Mononuclear cell (primary cell): ENCODE measurements around the gene VAMP5. TPM values are rescaled to one million over a fixed set of nuclear protein-coding genes. Genes with fewer than 3 reads are reported as not detected.
"Not testable (repeated sequence)": the region's sequence is repeated elsewhere in the genome, so short reads cannot be mapped to it uniquely, and the experiment has no call there.

Source experiments
- H3K27me3 ChIP-seq: 2 replicates; pipeline ENCODE4 v1.6.0; 2011; ENCODE audit warnings: low read length, control low read depth; ENCODE audit not compliant: insufficient read depth
- H3K4me1 ChIP-seq: 2 replicates; pipeline ENCODE4 v1.5.1; 2011; ENCODE audit warnings: mild to moderate bottlenecking, low read length, control low read depth; ENCODE audit not compliant: insufficient read depth
- H3K4me3 ChIP-seq: 2 replicates; pipeline ENCODE4 v1.5.1; 2011; ENCODE audit warnings: mild to moderate bottlenecking, low read length, moderate library complexity
- H3K9me3 ChIP-seq: 2 replicates; pipeline ENCODE4 v1.5.1; 2011; ENCODE audit warnings: low read depth, mild to moderate bottlenecking, control low read depth, low read length
- total RNA-seq: library from RNA; depleted of rRNA; stranded (reverse); fragments of >200 nt; gene quantifications from one replicate; pipeline ENCODE4 v1.2.3, GENCODE V29; 2012

VAMP5 gene
- total RNA-seq, 1 donor, result 8.9 TPM

DNA sequence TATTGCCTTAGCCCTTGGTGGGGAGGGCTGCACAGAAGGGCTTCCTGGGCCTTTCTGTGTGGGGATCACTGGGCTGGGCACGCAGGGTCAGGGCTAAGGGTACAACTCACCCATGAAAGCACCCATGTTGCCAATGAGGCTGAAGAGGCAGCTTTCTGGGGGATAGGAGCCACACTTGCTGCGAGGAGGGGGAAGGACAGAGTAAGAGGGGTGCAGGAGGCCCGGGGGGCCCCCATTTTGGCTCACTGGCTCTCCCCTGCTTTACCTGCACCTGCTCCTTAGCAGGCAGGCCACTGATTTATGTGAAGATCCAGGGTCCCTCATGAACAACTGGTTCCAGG is 16.0 kb downstream of the VAMP5 start:
- Histone ChIP-seq H3K9me3 (no peaks in the 10 kb centered on the region), H3K4me1 (peaks cover 49% of the 10 kb centered on the region), H3K4me3 (no peak overlapping the region), H3K27me3 (no peaks in the 10 kb centered on the region)

DNA sequence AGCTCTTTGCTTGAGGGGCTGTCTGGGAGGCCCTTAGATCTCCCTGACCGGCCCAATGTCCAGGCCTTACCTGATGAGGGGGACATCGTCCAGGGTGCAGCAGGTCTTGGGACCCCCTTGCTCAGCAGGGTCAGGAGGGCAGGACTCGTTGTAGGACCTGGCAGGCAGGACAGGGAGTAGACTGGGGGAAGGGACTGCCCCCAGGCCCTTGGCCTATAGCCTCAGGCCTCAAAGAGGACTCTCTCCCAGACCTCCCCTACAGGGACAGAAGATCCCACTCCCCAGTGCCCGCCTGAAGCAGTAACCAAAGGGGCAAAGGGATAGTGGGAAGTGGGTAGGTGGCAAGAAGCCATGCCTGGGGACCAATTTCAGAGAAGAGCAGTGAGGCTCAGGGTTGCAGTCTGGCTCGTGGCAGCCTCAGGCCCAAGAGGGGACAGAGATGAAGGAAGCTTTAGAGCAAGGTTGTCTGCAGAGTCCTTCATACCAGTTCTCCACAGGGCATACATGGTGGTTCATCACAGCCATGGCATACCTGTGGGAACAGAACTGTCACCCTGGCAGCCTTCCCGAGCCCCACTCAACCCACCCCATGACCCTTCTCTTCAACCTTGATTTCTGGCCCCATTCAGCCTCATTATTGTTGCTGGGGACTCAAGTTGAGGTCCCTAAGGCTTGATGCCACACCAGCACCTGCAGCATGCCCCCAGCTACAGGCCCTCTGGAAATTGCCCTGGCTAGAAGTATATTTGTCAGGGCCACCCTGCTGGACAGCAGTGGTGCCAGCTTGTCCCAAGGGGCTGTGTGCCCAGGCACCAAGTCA is 16.9 kb downstream of the VAMP5 start:
- Histone ChIP-seq H3K9me3 (no peaks in the 10 kb centered on the region), H3K4me1 (peaks cover 52% of the 10 kb centered on the region), H3K27me3 (no peaks in the 10 kb centered on the region), H3K4me3 (no peak overlapping the region)

DNA sequence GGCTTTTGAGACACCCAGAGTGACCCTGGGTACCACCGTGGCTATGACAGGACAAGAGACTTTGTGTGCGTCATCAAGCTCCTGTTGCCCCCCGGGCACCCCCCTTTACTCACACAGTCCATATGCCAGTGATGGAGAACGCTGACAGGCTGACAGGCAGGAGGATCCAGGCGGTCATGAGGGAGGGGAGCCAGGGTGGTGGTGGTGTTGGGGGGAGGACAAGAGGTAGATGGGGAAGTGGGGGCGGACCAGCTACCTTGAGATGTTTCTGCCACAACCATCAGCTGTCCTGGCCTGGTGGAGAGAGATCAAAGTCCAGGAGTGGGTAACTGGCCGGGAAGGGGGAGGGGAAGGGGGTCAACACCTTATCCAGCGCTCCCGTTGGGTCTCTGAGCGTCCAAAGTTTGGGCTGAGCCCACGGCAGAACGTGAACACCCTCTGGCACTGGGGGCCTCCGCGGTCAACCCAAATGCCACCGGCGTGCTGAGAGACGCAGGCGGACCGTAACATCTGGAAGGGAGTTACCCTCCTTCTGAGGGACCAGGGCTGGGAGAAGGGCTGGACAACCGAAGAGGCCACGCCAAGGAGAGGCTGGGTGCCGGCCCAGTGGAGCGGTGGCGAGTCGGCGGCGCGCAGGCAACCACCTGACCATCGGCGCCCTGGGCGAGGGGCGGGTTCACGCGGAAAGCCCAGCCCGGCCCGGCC is 17.7 kb downstream of the VAMP5 start:
- H3K27me3 ChIP-seq, result no peaks in the 10 kb centered on the region
- H3K4me3 ChIP-seq, result peak overlapping the region; percentile 83
- peaks cover 48% of the 10 kb centered on the region for H3K4me1 ChIP-seq
- no peaks in the 10 kb centered on the region for H3K9me3 ChIP-seq

DNA sequence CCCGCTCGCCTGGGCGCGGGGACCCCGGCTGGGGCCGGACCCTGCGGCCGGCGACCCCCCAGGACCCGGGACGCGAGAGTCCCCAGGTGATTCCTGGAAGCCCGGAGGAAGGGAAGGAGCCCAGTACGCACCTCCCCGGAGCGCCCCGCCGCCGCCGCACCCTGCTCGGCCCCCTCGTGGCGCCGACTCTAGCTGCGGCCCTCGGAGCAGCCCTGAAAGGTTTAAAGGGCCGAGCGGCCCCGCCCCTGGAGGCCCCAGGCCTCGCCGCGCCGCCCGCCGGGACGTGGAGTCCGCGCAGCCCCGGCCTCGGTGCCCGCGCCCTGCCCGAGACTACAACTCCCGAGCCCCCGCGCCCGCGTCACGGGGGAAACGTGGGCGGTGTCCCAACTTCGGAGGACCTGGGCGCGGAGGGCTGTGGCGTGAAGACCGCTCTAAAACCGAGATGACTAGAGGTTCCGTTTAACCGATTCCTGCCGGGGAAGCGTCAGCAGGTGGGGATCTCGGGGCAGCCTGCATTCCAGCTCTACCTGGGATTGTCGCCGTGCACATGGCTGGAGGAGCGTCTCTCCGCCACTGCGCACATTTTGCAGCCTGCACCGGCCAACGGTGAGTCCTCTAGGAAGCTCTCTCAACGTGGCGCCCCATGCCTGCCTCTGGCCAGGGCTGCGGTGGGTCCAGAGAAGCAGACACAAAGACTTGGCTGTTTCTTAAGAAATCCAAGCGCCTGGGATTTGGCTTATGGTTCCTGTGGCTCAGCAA is 18.4 kb downstream of the VAMP5 start, which contains the start of gene TMEM150A:
TMEM150A (minus strand) TSS at position 223 of the 759 bp plus-strand sequence. CDS start 750 bp downstream, outside the sequence.
- Histone ChIP-seq H3K4me1 (peaks cover 44% of the 10 kb centered on the region), H3K4me3 (peak within 1 kb of the TSS; percentile 83), H3K27me3 (no peaks in the 10 kb centered on the region), H3K9me3 (no peaks in the 10 kb centered on the region)

DNA sequence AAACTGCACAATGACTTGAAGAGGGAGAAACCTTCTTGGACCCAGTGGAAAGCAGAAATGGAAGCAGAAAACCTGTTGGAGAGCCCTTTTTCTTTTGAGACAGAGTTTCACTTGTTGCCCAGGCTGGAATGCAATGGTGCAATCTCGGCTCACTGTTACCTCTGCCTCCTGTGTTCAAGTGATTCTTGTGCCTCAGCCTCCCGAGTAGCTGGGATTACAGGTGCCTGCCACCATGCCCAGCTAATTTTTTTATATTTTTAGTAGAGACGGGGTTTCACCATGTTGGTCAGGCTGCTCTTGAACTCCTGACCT is 19.9 kb downstream of the VAMP5 start:
- not testable (repeated sequence) for H3K9me3 ChIP-seq, H3K4me3 ChIP-seq, H3K27me3 ChIP-seq
- H3K4me1 ChIP-seq, result peaks cover 46% of the 10 kb centered on the region

DNA sequence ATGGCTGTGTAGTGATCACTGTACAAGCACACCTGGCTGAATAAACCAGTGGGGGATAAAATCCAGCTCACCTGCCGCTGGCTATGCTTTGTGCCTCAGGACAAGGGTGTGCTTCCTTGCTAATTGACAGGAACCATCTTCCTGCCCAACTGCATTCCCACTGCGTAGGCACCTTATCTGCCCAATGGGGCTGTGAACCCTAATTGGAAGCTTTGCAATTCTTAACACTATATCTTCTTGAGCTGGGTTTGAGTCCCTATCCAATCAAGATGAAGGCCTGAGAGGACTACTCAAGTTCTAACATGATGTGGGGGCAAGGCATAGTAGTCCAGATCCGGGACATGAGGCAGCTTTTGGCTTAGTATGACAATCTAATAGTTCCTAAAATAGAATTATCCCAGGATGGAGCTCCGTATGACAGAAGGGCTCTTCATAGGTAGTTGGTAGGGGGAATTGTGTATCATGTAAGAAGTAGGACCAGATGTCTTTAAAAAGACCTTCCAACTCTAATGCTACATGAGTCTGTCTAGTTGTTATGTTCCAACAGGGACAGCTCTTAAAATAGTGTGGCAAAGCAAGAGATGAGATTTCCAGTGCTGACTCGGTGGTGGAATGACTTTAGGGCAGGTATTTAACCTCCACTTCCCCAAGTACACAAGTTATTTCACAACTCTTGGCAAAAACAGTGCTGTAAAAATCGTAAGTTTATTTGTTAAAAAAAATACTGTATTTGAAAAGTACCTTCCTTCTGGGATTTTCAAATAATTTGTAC is 20.5 kb downstream of the VAMP5 start:
- Histone ChIP-seq H3K27me3 (no peaks in the 10 kb centered on the region), H3K9me3 (no peaks in the 10 kb centered on the region), H3K4me1 (peaks cover 50% of the 10 kb centered on the region), H3K4me3 (no peak overlapping the region)

DNA sequence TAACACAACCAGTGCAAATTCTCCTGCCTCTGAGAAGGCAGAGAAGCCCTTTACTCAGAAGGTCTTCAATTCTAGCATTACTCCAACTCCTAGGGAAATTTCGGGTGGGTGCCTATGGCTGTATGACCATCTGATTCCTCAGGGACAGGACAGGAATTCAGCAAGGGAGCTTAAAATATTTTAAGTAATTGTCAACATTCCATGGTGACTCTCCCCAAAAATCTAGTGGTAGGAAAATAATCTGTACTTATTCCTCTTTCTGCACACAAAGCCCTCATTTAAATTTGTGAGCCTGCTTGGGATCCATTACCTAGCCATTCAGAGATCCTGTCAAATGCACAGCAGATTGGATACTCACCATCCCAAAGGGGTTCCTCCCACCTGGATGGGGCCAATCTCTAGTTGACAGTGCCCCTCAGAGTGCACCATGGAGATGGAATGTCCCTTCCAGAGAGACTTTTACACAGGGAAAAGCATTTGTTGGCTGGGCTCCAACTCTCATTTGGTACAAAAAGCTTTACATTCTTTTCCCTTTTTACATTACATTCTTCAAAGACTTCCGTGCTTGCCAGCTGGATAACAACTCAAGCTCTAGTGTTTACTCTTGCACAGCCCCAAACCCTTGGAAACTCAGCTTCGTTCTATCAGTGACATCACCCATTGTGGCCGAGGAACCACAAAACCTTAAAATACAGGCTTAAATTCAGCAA is 21.3 kb downstream of the VAMP5 start:
- Histone ChIP-seq H3K9me3 (no peaks in the 10 kb centered on the region), H3K4me1 (peaks cover 57% of the 10 kb centered on the region), H3K4me3 (no peak overlapping the region), H3K27me3 (no peaks in the 10 kb centered on the region)

DNA sequence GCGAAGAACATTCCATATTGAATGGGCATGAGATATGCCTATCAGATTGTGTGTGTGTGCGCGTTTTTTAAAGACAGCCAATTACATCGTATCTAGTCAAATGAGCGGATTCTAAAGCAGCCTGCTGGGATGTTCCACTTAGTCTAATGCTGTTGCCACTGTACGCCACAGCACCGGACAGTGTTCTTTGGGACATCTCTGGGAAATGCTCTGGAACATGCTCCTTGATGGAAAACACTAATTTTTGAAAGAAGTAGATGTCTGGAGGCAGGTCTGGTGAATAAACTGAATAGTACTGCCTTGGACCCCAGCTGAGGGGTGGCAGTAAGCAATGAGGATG is 21.9 kb downstream of the VAMP5 start:
- H3K4me3 ChIP-seq, result no peak overlapping the region
- H3K27me3 ChIP-seq, result no peaks in the 10 kb centered on the region
- no peaks in the 10 kb centered on the region for H3K9me3 ChIP-seq
- peaks cover 62% of the 10 kb centered on the region for H3K4me1 ChIP-seq

DNA sequence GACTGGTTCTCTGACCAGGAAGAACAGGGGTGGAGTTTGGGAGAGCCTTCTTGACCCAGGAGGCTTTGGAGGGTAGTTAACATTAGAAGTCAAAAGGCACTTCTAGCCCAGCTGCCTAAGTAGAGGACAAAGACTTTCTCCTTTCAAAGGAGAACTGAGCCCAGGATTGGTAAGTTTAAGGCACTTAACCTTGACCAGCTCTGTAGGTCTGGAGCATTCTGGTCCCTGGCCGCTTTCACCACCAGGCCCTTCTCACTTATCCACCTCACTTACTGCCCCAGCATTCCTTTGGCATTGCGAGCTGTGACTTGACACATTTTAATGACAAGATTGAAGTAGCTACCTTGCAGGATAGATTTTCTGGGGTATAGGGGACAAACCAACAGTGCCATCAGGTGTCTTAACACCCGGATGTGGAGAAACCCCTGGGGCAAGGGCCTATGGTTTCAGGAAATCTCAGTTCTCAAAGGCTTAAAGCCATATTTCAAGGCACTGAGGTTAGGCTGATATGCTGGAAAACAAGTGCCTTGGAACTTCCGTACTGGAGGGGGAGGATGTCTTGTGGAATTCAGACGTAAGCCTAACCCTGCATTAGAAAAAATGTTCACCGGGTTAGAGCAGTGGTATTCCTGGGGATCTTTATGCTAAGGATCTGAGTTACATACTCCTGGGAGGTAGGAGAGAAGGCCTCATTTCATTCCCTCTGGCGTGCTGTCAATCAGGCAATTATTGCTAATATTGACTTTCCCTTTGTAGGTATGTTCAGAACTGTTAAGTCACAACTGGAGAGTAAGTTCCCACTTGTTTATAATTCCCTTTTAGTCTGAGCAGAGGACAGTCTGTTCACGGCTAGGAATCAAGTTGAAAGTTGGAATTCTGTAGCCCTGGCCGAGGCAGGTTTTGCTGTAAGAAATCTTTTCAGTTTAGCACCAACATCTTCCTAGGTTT is 23.3 kb downstream of the VAMP5 start:
- Histone ChIP-seq H3K9me3 (no peaks in the 10 kb centered on the region), H3K4me1 (peaks cover 65% of the 10 kb centered on the region), H3K4me3 (no peak overlapping the region), H3K27me3 (no peaks in the 10 kb centered on the region)

DNA sequence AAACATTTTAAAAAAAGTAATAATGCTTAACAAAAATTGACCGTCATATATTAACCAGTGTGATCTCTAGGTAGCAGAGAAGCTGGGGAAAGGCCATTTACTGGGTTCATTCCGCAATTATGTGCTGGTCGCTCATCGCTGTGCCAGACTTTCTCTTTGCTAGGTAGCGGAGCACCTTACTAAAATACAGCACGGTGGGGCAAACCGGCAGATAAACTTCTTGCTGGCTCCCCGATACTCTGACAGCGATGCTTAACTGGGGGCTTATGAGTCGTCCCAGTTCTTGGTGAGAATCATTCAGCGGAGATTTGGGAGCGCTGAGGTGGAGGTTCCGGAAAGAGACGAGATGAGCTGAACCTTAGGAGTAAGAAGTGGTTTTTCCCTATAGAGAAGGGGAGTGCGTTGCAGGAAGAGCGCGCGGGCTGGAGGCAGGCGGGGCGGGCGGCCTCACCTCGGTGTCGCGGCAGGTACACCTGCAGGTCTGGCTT is 27.0 kb downstream of the VAMP5 start:
- no peaks in the 10 kb centered on the region for H3K9me3 ChIP-seq
- peaks cover 44% of the 10 kb centered on the region for H3K4me1 ChIP-seq
- no peaks in the 10 kb centered on the region for H3K27me3 ChIP-seq
- H3K4me3 ChIP-seq, result peak overlapping the region; percentile 80

DNA sequence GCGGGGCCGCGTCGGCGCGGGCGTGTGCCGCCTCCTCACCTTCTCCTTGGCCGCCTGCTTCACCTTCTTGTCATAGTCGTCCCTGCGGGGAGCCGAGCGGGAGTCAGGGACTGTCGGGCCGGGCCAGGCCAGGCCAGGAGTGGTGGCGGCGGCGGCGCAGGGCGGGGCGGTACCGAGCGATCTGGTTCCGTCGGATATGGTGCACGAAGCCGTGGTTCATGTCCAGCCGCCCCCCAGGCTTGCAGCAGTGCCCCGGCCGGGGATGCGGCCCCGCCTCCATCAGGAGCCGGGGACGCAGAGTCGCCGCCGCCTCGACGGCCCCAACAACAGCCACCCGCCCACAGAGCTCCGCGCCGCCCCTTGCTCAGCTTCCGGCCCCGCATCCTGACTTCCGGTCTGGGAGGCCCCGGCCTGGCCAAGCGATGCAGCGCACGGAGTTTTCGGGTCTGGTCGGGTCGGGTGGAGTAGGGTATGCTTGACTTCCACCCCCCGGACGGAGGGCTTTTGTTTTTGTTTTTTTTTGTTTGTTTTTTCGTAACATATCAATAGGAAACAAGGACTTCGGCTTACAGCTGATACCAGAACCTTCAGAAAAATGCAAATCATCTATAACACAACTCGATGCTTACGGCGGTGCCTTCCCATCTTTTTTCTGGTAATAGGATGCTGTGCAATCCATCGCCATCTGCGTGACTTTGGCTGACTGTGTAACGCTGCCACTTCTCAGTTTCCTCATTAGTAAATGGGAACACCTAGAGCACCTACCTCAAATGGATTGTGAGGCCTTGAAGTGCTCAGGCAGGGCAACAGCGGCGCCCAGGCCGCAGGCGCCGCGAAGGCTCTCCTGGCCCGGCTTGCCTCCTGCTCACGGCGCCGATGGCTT is 27.7 kb downstream of the VAMP5 start, which contains the start of gene C2orf68:
C2orf68 (minus strand) TSS at position 362 of the 883 bp plus-strand sequence; CDS start at position 280, 82 bp downstream.
- H3K27me3 ChIP-seq, result no peaks in the 10 kb centered on the region
- H3K4me3 ChIP-seq, result peak within 1 kb of the TSS; percentile 80
- H3K9me3 ChIP-seq, result no peaks in the 10 kb centered on the region
- peaks cover 47% of the 10 kb centered on the region for H3K4me1 ChIP-seq

DNA sequence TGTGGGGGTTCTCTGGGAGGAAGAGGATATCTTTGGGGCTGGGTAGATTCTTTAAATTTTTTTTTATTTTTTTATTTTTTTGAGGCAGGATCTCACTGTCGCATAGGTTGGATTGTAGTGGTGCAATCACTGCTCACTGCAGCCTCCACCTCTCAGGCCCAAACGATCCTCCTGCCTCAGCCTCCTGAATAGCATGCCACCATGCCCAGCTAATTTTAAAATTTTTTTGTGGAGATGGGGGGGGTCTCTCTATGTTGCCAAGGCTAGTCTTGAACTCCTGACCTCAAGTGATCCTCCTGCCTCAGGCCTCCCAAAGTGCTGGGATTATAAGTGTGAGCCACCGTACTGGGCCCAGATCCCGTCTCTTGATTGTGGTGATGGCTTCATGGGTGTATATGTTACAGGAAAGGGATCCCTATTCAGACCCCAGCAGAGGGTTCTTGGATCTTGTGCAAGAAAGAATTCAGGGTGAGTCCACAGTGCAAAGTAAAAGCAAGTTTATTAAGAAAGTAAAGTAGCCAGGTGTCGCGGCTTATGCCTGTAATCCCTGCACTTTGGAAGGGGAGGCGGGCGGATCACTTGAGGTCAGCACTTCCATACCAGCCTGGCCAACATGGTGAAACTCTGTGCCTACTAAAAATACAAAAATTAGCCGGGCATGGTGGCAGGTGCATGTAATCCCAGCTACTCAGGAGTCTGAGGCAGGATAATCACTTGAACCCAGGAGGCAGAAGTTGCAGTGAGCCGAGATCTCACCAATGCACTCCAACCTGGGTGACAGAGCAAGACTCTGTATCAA is 29.7 kb downstream of the VAMP5 start:
- no peaks in the 10 kb centered on the region for H3K9me3 ChIP-seq
- H3K4me1 ChIP-seq, result peaks cover 59% of the 10 kb centered on the region
- H3K27me3 ChIP-seq, result no peaks in the 10 kb centered on the region
- H3K4me3 ChIP-seq, result no peak overlapping the region
